Stimulated activated CD8-positive, alpha-beta memory T cell treated with anti-CD3 and anti-CD28 coated beads, Interleukin-15, amount 100 ng/mL, for 4 hours (primary cell): Measurements from ENCODE around the gene TMEM135.
"Not testable (repeated sequence)": the region's sequence is repeated elsewhere in the genome, so short reads cannot be mapped to it uniquely, and the experiment has no call there.

Experiments
- DNase-seq, 2 donors: peaks; one replicate each; pipeline ENCODE4 v3.0.0-alpha.2; 2020; ENCODE audit warnings: low read depth in 2 of 2

The TMEM135 gene

DNA sequence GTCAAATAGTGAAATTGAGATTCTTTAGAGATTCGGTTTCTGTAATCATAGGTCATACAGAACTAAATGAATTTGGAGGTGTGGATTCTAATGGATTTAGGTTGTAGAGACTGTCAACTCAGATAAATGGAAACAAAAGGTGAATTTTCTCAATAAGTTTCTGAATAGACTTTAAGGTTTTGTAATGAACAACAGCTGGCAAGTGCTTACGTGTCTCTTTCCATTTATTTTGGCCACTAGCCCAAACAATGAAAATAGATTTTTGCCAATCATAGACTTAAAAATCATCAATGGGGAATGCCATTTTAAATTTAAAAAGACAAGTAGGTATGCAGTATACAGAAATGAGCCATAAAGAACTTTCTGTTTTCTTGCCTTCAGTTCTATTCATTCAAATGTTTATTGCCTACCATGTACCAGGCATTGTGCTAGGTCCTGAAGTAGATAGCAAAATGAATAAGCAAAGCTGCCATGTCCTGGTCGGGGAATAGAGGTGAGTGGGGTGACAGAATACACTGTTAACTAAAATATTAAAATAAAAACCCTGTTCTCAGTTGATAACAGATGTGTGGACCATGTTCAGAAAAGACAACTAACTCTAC, 16.9 kb upstream of the TMEM135 start:
- DNase-seq, result no peak

DNA sequence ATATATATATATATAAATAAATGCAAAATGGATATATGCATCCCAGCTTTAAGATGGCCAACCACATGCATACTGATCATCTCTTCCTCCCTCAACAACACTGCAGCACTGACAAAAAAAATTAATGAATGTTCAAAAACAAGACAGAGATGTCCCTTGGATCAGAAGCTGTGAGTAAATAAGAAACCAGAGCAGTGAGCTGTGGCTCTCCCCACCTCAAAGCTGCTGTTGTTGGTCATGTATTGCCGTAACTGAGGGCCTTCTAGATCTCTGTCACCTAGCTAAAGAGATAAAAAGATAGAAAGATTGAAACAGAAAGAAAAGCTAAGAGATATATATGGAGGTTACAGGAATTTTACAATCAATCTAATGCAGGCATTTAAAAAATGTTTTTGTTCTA, 15.5 kb upstream of the TMEM135 start:
- no peak for DNase-seq

DNA sequence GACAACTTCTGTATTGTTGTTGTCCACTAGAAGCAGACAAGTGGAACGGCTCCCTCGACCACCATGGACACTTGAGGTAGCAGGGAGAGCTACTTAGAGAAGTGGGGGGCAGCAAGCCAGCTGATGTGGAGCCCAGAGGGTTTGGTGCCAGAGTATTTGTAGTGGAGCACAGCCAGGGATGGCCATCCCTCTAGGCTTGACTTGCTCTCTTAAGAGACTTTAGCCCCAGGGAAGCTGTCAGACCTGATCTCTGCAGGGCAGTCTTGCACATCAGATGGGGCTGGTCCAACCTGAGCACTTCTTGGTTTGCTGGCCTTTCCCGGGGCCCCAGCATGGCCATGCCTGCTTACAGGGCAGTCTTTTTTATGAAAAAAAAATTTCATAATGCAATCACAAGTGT, 15.0 kb upstream of the TMEM135 start:
- DNase-seq, result no peak

DNA sequence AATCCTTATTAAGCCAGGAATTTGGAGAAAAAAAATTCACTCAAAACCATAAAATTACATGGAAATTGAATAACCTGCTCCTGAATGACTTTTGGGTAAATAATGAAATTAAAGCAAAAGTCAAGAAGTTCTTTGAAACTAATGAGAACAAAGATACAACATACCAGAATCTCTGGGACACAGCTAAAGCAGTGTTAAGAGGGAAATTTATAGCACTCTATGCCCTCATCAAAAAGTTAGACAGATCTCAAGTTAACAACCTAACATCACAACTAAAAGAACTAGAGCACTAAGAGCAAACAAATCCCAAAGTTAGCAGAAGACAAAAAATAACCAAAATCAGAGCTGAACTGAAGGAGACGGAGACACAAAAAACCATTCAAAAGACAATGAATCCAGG, 11.3 kb upstream of the TMEM135 start:
- not testable (repeated sequence) for DNase-seq

DNA sequence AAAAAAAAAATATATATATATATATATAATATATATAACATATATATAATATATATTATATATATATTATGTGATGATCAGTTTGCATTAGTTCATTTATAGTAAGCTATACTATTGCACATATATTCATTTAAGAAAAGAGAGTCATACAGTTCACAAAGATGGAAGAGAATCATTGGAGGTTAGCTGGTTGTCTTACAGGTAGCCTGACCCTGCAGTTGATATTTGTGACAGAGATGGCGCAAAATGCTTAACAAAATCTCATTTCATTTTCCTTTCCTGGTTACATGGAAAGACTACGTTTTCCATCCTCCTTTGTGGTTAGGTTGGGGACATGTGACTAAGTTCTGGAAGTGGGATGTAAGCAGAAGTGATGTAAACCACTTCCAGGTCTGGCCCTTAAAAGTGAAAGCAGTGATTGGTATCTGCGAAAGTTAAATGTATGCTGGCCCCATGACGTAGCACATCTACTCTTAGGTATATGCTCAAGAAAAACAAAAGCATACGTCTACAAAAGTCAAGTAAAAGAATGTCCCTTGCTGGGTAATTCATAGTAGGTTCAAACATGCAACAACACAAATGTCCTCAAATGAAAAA, 7.2 kb upstream of the TMEM135 start:
- no peak for DNase-seq

DNA sequence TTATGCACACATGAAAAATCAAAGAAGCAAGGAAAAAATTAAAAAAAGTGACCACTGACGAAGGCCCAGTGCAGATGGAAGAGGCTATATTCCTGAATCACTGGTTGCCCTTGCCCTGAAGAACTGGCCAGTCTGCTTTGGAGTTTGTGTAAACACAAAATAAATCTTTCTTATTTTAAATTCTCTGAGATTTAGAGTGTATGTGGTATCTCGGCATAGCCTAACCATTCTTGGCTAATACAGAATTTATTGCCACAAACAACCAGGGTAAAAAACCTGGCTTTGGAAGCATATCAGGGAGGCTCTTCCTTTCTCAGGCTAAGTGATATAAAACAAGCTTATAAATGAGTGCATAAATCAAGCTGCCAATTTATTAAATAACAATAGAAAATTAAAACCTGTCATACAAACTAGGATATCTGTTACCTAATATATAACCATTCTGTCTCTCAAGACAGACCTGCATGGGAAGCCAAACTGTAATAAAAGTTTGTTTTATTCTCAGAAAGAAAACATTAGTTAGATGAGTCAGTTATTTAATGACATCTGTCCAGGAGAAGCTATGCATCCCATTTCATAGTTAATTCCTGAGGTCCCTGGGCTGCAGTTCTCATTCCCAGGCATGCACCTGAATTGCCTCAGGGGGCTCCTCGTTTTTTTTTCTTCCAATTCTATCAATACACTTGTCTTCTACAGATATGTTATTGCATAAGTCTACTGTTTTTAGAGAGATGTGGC, 6.1 kb upstream of the TMEM135 start:
- DNase-seq, result no peak

DNA sequence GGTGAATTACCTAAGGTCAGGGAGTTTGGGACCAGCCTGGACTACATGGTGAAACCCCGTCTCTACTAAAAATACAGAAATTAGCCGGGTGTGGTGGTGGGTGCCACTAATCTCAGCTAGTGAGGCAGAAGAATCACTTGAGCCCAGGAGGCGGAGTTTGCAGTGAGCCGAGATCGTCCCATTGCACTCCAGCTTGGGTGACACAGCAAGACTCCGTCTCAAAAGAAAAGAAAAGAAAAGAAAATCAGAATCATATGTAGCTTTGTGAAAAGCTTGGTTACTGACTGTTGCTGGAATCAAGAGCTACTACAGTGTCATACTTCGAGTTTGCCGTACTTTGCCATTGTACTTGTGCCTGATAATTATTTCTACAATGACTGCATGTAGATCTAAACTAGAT, 4.2 kb upstream of the TMEM135 start:
- no peak for DNase-seq

DNA sequence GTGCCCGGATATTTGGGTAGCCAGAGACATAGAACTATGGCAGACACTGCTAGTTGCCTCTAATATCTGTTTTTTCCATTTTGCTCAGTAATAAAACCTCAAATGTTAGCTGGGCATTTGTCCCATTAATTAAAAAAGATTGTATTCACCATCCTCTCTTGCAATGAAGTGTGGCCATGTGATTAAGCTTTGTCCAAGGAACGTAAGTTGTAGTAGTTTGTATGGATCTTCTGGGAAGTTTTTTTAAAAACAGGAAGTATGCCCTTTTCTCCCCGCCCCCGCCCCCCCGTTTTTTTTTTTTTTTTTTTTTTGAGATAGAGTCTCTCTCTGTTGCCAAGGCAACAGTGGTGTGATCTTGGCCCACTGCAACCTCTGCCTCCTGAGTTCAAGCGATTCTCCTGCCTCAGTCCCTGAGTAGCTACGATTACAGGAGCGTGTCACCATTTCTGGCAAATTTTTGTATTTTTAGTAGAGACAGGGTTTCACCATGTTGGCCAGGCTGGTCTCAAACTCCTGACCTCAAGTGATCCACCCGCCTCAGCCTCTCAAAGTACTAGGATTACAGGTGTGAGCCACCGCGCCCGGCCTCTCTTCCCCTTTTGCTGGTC, 1.7 kb upstream of the TMEM135 start:
- no peak for DNase-seq

DNA sequence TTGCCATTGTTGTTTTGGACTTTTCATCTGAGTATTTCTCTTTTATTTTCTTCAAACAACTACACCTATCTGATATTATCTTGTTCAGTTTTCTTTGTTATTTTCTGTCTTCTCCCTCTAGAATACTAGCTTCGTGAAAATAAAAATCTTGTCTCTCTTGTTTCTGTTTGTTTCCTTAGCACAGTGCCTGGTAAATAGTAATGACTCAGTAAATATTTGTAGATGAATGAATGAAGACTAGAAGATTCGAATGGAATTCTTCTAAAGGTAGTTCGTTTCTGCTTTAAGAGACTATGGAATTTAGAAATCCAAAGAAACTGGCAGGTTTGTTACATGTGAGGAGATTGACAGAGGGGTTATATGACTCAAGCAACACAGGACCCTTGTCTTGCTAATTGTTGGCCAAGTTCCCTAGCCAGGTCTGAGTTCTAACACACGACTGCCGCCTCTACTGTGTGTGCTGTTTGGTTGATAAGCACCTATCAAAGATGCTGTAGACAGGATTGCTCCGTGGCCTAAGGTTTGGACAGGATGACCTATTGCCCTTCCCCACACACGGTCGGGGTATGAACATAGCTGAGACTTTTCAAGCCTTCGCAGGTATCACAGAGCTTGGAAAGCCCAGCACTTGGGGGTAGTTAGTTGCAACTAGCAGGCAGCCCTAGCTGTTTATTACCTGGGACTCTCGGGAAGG, 831 bp upstream of the TMEM135 start:
- DNase-seq, result no peak

DNA sequence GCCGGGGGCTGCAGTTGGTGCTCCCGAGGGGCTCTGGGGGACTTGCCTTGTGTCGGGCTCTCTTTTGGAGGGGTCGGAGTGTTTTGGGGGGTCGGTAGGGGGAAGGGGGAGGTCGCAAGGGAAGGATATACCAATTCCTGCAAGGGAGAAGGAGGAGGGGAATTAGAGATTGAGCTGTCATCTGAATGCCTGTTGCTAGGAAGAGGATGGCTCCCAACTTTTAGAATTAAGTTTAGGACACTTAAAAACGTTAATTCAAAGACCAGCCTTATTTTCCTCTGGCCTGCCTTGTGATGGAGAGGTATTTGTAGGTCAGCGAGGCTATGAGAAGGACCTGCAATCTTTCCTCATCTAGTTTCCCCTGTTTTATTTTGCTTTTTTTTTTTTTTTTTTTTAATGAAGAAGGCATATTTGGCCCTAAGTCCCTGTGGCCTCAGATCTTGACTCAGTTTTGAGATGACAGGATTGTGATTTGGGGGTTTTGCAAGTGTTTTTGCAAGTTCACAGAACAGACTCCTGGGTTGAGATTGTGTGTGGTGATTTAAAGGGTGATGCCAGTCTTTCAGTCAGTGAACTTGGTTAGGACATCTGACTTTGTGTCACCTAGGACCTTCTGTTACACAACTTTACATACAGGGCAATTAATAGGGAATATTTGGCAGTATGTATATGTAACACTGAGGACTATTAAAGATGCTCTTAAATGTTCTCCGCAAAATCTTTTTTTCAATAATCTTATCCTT, 672 bp downstream of the TMEM135 start:
- no peak for DNase-seq

DNA sequence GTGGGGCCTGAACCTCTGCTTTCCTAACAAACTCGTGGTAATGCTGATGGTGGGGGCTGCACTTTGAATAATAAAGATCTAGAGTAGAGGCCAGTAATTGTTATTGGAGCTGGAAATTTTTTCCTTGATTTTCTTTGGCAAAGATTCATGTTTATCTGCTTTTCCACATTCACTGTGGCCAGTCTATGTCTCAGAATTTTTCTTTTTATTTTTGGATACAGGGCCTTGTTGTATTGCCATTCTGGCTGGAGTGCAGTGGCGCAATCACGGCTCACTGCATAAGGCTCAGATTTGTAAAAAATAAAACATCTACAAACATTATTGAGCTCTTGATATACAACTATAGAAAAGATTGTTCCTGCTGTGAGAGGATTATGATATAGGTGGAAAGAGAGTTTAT, 1.6 kb downstream of the TMEM135 start:
- DNase-seq, result no peak

DNA sequence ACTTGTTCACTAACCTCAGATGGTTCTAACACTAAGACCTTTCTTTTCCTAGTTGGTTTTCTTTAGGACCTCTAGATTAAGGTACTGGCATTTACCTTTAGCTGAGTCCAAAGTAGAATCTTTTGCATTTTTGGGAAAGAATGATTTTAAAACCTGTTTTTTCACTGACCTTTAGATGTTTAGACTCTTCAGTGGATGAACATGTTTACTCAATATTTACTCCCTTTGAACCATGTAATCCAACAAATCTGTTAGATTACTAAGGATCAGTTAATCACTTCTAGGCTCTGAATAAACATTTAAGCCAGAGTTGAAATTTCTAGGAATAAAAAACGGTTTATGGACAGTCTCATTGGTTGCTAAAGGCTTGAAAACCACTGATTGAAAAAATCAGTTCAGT, 6.2 kb downstream of the TMEM135 start:
- no peak for DNase-seq

DNA sequence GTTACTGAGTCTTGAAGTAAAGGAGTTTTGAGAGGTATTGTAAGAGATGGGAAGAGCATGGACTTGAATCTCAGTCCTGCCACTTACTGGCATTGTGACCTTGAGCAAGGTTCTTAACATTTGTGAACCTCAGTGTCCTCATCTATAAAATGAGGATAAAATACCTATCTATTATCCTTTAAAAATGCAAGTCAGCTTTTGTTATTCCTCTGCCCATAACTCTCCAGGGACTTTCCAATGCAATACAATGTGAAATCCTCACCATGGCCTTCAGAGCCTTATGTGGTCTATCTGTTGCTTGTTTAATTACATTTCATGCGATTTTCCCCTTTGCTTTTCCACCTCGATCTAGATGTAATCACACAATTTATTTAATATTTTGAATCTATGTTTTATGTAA, 9.1 kb downstream of the TMEM135 start:
- no peak for DNase-seq

DNA sequence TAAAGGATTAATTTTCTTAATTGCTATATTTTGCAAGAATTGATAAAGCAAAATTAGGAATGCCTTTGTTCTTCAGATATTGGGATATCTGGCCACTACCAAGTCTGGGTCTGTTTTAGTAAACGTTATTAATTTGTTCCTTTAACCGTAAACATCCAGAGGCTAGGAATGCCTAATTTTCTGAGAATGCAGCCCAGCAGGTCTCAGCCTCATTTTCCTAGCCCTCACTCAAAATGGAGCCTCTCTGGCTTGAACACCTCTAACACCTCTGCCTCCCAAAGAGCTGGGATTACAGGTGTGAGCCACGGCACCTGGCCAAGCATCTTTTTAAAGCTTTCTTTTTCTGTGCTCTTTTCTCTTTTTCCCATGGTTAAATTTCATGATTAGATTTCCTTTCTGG, 18.4 kb downstream of the TMEM135 start:
- no peak for DNase-seq

DNA sequence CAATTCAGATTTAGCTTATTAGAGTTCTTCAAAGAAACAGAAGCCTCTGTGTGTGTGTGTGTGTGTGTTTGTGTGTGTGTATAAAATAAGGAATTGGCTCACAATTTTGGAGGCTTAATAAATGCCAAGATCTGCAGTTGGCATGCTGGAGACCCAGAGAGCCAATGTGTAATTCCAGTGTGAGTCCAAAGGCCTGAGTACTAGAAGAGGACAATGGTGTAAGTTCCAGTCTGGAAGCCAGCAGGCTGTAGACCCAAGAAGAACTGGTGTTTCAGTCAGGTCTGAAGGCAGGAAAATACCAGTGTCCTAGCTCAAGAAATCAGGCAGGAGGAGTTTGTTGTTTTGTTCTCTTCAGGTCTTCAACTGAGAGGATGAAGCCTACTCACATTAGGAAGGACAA, 20.0 kb downstream of the TMEM135 start:
- no peak for DNase-seq

DNA sequence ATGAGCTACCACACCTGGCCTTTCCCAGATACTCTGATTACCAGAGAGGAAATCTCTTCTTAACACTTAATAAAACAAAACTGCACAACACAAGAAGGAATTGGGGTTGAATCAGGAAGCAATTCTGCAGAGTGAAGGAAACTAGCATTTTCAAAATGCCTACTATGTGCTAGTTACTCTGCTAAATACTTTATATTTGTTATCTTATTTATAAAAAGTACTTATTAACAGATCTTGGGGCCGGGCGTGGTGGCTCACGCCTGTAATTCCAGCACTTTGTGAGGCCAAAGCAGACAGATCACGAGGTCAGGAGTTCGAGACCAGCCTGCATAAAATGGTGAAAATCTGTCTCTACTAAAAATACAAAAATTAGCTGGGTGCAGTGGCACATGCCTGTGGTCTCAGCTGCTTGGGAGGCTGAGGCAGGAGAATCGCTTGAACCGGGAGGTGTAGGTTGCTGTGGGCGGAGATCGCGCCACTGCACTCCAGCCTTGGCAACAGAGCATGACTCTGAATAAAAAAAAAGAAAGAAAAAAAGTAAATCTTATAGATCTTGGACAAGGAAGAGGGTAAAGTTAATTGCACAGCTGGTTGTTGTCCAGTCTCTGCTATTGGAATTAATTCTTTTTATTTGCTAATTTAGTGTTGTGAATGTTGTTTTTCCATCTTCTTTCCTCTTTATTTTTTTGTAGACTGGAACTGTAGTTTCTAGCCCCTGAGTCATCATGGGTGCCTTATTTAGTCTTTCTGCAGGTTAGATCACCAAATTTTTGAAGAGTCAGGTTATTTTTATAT, 22.1 kb downstream of the TMEM135 start:
- no peak for DNase-seq

DNA sequence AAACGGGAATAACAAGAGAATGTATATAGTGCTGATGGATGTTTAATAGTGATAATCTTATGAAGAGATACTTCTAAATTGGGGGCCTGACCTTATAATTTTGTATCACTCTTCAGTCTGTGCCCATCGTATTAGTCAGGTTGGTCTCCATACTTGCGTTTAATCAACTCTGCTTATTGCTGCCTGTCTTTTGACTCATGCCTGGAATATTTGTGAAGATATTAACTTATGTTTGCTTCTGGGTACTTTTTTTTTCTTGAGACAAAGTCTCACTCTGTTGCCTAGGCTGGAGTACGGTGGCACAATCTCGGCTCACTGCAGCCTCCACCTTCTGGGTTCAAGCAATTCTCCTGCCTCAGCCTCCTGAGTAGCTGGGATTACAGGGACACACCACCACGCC, 24.0 kb downstream of the TMEM135 start:
- DNase-seq, result no peak

DNA sequence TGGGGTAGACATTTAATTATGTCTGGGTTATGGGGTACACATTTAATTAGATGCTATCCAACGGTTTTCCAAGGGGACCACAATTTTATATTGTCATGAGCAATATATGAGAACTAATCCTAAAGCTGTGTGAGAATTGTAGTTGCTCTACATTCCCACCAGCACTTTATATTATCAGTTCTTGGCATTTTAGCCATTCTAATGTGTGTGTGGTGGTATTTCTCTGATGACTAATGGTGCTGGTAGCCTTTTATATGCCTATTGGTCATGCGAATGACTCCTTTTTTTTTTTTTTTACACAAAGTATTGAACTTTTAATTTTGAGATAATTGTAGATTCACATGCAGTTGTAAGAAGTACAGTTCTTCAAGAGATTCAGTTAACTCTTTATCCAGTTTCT, 26.2 kb downstream of the TMEM135 start:
- no peak for DNase-seq

DNA sequence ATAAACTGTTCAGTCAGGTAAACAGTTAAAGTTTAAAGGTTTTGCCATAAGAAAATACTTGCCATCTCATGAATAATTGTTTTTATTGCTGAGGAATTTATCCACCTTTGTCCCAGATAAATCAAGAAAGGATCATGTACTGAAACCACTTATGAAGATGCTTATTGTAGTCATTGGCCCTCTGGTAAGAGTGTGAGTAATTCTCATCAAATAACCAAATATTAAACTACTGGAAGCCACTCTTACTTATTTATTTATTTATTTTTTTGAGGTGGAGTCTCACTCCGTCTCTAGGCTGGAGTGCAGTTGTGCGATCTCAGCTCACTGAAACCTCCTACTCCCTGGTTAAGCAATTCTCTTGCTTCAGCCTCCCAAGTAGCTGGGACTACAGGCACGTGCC, 35.1 kb downstream of the TMEM135 start:
- no peak for DNase-seq

DNA sequence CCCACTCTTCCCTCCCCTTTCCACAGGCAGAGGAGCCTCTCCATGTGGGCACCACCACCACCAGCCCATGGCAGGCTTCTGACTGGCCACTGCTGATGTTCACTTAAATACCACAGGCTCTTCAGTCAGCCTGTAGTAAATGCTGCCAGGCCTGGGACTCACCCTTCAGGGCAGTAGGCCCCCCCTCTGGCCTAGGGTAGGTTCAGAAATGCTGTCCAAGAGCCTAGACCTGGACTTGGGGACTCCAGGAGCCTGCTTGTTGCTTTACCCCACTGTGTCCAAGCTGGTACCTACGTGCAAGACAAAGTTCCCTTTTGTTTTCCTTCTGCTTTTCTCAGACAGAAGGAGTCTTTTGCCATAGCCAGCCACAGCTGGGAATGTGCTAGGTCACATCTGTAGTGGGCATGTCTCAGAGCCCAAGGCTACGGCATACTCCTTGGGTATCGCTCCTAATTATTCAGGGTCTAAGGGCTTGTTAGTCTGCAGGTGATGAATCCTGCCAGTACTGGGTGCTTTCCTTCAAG, 38.6 kb downstream of the TMEM135 start:
- no peak for DNase-seq
